B cell (primary cell): ENCODE data around the gene RNH1.

Source experiments
- CTCF ChIP-seq: fragments of 200-600 bp; IDR thresholded peaks from one replicate; pipeline ENCODE4 v1.8.0; 2022; ENCODE audit warnings: antibody characterized with exemption, mild to moderate bottlenecking
- EZH2 ChIP-seq: IDR thresholded peaks from 2 replicates; pipeline ENCODE4 v1.6.1; 2012; ENCODE audit warnings: borderline replicate concordance, low read depth, mild to moderate bottlenecking, moderate library complexity, low read length; ENCODE audit not compliant: insufficient read depth, poor library complexity, severe bottlenecking

GRCh38 chr11:462107-462890 is 44.7 kb downstream of the RNH1 start:
- no peak for TF ChIP-seq CTCF
- no peak for TF ChIP-seq EZH2
